NCI-H1417 treated with DMSO at 0.1 percent for 48 hours (cell line): ENCODE results near the gene KDM4C.
"Not testable (repeated sequence)": the region's sequence is repeated elsewhere in the genome, so short reads cannot be mapped to it uniquely, and the experiment has no call there.

Source experiments
- DNase-seq: peaks from one replicate; lab custom pipeline; 2025; lab: John Stamatoyannopoulos, UW

KDM4C gene

DNA sequence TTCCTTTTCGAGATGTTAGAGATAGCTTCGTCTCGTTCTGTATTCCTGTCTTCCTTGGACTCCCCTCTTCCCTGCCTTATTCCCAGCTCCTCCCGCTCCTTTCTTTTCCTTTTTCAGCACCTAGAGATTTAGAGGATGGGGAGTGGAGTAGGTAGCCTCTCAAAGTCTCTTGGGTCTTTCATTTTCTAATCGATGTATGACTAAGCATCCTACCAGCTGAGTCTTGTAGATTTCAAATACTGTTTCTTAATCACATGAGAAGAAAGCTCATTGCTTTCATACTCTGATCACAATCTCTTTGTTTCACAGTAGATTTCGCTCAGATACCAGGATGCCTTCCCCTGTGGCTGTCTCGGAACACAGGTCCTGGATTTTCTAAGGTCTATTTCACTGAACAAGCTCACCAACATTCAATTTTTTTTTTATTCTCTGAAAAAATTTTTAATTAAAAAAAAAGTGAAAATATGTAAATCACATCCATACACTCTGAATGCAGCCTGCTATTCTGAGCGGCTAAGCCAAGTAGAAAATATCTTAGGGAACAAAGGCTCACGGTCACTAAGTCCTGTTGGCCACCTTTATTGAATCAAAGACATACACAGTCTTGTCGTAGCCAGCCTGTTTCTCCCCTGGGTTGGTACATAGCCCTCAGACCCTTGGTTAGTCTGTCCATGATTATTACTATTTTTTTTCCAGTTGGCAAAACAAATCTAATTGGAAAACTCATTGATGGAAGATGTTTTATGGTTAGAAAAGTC lies 413.8 kb downstream of the KDM4C start:
- DNase-seq, result no peak

DNA sequence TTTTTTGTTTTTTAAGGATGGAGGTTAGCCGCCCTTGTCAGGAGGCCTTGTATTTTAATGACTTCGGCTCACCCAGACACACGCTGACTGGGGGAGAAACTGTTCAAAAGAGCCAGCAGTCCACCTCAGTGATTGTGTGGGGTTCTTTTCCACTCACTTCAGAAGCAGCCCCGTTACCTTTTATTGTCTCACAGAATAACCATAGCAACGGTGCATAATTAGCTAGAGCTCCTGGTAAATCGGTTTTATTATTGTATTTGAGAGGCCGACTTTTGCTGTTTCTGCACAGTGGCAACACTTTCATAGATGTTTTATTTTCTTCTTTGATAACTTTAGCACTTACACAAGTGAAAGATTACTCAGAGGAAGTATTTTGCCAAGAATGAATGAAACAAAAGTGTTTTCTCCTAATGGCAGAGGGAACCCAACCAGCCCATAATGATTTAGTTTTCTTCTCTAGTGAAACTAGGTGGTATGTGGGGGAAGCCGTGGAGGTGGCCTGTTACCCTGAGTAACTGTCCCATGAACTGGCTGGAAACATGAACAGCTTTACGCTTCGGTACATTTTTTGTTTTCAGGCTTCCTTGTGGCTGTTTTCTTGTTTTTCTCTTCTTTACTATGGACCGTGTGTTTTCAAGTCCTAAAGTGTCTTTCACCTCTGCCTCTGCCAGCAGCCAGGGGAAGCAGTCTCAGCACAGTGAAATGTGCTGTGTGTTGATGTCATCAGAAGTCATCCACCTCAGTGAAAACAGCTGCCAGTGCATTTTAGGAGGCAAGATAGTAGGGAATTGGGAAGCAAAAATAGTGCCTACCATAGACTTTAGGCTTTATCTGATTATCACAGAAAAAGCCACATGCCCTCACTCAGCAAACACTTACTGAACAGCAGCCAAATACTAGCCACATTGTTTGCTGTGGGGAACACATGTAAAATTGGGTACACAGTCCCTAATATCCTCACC lies 414.7 kb downstream of the KDM4C start:
- DNase-seq, result no peak

DNA sequence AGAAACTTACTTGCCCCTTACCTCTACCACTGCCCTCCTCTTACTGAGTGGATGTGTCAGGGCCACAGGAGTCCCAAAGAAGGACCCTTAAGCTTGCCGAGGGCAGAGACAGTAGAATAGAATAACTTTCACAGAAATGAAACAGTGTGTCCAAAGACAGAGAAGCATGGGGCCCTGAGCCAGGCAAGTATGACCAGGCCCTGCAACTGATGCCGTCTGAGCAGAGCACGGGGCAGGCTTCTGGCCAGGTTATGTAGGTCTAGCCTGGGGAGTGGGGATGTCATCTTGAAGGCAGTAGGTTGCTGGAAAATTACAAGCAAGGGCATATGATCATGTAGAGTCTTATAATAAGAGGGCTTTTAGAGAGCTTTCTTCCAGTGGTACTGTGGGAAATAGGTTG lies 415.4 kb downstream of the KDM4C start:
- no peak for DNase-seq

DNA sequence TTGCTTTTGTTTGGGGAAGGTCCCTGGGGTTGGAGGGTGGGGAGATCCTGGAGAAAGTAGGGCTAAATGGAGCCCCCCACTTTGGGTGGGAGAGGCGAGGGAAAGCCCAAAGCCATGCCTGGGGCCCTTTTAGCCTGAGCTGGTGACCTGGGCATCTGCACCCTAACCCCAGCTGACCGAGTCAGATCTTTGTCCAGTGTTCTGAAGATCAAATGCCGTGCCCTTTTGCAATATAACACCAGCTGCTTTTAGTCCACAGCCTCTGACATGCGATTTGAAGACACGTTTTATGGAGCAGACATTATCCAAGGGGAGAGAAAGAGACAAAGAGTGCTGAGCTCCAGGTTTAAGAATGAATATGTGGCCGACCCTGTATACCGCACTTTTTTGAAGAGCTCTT lies 416.5 kb downstream of the KDM4C start:
- DNase-seq, result no peak

DNA sequence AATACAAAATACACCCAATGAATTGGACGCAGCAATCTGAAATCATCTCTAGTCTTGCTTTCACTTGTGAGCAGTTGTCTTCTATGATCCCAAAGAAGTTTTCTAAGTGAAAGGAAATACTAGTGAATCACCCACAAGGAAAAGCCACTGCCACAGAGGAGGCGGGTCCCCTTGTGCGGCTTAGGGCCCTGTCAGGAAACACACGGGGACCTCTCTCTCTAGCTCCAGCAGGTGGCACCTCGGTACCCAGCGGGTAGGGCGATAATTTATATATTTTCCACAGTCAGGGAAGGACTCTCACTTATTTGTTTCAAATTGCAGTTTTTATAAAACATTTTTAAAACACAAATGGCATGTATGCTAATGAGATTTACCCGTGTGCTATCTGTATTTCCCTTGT lies 417.1 kb downstream of the KDM4C start:
- DNase-seq, result no peak

DNA sequence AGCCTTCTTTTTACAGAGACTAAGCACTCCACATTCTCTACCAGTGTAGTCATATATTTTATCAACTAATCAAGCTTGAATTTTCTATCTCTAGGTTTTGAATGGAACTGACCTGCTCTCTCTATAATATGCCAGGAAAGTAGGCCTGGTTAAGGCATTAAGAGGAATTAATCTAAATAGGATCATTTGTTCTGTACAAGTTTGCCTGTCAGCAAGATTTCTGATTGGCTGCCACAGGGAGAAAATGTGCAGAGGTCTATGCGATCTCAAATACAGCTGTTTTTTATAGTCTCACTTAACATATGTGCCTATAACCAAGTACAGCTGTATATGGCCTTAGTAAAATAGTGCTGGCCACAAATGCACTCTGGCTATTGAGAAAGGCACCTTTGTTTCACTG lies 418.8 kb downstream of the KDM4C start:
- no peak for DNase-seq

DNA sequence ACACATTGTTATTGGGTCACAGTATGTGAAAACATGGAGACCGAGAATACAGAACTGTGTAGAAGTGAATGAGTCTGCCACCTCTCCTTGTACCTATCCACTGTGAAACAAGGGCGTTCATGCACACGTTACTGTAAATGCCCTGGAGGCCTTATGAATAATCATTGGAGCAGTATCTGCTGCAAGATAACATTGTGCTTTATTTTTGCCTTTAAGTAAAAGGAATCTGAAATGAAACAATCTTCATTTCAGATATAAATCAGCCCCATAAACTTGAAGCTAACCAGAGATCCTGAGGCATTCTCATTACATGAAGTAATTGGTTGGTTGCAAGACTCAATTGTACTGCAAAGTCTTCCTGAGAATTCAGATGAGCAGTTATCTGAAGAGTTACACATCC lies 419.6 kb downstream of the KDM4C start:
- DNase-seq, result no peak

DNA sequence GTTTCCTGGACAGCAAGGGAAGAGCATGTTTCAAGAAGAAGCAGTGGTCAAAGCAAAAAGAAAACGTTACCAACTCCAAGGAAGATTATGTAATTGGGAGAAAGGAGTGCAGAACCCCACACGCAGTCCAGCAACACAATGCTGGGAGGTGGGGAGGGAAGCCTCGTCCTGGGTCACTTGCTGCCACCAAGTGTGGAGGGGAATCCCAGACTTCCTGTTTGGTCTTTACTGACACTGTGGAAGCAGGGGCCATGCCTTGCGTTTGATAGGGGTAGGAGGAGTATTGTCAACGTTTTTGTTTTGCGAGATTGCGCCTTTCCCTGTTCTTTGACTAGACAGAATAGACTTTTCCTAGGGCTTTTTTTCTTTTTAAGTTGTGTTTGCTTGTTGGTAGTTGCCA lies 421.0 kb downstream of the KDM4C start:
- DNase-seq, result no peak

DNA sequence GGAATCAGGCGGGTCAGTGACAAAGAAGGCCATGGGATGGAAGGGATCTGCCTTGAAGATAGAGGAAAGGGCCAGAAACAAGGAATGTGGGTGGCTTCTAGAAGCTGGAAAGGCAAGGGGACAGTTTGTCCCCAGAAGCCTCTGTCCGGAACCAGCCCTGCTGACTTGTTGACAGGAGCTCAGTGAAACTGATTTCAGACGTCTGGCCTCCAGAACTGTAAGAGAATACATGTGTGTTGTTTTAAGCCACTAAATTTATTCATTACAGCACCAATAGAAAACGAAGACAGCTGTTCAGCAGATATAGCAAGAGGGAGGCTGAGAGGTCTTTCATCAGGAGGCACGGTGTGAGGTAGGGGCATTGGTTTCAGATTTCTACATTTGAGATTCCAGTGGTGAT lies 422.5 kb downstream of the KDM4C start:
- DNase-seq, result no peak

DNA sequence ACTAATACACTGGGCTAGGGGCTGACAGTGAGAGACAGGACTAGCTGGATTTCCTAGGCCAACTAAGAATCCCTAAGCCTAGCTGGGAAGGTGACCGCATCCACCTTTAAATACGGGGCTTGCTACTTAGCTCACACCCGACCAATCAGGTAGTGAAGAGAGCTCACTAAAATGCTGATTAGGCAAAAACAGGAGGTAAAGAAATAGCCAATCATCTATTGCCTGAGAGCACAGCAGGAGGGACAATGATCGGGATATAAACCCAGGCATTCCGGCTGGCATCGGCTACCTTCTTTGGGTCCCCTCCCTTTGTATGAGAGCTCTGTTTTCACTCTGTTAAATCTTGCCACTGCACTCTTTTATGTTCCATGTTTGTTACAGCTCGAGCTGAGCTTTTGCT lies 425.4 kb downstream of the KDM4C start:
- not testable (repeated sequence) for DNase-seq

DNA sequence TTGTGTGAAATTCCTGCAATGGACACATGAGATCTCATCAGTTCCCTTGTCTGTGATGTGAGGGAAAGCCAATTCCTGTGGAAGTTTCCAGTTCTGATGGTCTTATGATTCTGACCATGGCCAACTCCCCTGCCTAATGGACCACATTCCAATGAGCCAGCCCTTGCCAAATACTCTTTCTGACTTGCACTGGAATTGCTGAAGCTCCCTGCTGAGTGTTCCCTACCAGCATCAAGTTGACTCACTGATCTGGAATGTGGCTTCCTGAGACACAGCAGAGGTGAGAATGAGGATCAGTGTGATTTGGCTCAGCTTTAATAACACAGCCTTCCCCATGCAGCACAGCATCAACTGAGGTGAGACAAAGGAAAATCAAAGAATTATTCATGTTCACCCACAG lies 427.8 kb downstream of the KDM4C start:
- DNase-seq, result no peak

DNA sequence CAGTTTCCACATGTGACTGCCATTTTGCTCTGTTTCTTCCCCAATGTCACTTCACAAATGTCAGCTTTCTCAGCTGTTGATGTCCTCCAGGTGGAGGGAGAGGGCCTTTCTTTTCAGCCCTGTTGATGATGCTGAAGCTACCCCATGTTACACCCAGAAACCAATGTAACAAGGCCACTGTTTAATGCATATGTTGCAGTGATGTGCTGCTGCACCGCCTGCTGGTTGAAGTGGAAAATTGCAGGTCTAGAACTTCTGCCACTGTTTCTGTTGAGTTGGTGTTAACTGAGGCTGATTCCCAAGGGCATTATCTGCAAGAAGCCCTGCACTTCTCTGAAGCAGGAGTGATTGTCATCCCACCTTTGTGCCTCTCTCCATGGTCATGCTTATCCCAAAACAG lies 428.4 kb downstream of the KDM4C start:
- DNase-seq, result no peak

DNA sequence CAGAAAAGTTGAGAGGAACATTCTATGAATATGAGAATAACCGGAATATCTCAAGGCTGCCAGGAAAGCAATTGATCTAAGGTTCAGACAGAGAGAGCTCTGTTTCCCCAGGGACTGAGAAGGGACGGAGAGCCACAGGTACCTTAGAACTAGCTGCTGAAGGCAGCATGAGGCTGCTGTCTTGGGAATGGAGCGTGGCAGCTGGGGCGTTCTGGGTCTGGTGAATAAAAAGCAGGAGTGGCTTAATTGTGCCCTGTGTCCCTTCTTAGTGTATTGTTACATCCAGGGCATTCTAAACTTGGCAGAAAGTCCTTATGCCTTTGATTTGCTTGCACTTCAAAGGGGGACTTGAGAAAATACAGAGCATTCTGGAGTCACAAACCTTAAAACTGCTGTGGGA lies 434.5 kb downstream of the KDM4C start:
- no peak for DNase-seq

DNA sequence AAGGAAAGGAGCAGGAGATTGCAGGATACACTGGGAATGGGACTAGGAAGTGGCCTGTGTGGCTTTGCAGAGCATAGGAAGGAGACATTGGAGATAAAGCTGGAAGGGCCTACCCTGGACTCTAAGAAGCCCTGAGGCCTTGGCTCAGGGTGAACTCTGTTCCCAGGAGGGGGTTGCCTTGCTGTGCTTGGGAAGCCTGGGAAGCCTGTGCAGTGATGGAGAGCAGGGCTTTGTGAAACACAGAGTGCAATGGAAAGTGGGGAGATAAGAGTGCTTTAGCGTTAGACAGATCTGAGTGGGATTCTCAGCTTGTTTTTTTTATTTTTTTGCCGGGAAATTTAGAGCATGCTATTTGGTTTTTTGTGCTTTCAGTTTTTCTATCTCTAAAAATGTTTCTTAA lies 437.8 kb downstream of the KDM4C start:
- no peak for DNase-seq

DNA sequence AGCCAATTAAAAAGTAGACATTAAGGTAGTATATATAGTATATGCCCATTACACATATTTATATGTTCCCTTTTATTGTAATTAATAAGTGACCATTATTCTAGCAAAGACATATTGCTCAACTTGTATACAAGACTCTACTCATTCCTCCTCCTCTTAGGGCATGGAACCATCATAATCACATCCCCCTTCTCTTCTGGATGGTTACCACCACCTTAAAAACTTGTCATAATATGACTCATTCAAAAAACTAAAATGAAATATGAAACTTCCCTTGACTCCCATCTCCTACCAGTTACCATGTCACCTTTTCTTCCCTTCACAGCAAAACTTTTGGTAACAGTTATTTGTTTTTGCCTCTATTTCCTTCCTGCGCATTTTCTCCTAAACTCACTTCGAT lies 438.7 kb downstream of the KDM4C start:
- no peak for DNase-seq

DNA sequence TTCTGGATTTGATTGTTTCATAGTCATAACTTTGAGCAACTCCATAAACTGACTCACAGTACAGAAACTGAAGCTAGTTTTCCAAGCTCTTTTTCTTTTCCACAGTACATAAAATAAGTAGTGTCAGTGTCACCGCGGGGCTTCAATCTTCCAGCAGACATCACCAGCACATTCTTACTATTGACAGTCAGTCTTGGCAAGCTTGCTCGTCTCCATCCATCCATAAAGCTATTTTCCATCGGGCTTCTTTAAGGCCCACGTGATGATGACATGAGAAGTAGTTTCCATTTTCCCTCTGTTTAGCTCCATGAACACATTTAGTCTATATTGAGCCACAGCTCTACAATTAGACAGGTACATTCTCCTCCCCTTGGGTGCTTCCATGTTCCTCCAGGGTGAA lies 443.4 kb downstream of the KDM4C start:
- DNase-seq, result no peak

DNA sequence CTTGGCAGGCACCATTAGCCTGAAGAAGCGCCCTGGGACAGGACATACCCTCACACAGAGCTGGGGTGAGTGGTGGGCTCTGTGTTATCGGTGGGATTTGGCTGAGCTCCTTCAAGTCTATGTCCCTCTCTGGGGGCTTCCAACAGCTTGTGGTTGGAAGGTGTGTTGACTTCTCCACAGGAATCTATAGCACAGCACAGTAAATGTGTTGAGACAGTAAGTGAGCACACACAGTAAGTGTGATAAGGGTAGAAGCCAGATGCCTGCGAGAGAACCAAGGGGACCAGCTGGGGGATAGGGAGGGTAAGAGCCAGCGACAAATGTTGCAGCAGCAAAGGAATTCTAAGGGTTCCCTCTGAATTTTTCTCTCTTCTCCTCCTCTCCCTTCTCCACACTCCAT lies 448.0 kb downstream of the KDM4C start:
- no peak for DNase-seq

DNA sequence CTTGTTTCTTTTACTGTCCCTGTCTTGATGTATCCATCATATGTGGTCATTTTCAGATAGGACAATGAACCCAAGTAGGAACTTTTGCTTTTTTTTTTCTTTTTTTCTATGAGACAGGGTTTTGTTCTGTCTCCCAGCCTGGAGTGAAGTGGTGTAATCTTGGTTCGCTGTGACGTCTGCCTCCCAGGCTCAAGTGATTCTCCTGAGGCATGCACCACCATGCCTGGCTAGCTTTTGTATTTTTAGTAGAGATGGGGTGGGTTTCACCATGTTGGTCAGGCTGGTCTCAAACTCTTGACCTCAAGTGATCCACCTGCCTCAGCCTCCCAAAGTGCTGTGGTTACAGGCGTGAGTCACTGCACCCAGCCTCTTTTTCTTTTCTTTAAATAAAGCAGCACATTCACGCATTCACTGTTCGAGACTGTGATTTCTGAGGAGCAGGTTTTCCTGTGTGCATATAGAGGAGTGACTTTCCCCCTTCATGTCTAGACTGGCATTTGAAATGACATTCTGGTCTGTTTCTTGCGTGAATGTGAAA lies 448.5 kb downstream of the KDM4C start:
- no peak for DNase-seq

DNA sequence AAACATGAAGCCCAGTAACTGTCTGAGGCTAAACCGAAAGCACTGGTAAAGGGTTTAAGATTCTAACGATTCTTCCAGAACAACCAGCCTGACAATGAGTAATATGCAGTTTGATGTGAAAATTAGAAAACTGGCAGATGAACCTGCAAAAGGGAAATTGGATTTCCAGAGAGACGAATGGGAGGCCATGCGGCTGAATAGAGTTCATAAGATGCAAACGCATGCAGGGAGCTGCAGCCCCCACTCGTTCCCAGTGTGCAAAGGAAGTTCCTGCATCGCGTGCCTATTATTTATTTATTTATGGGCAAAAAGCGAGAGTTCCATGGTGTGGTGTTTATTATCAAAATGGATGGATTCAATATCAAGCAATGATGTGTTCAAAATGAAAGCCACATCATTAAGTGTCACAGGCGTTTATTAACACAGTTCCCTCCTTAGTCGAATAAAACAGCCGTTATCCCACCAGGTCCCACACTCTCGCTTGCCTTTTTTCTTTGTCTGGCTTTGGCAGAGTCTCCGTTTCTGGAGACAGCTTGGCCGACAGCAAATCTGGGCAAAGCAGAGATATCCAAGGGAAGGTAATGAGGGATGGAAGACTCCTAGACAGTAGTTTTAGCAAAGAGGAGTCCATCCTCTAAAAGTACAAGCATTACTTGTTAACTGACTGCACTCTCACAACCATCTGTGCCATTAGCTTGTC lies 451.4 kb downstream of the KDM4C start:
- no peak for DNase-seq

DNA sequence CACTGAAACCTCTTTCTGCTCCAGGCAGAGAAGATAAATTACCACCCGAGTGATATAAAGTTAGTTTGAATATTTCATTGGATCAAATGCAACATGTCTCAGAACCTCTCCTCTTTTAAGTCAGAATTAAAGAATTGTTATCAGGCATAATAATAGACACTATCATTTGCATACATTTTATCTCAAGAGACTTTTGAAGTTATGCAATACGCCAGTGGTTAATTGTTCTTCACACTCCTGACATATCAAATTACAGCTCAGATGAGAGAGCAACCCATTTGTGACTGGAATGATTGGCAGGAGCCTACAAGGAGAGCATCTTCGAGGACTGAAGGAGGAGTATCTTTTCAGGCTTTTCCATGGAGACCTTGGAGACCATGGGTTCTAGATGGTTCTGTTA lies 452.2 kb downstream of the KDM4C start:
- no peak for DNase-seq

DNA sequence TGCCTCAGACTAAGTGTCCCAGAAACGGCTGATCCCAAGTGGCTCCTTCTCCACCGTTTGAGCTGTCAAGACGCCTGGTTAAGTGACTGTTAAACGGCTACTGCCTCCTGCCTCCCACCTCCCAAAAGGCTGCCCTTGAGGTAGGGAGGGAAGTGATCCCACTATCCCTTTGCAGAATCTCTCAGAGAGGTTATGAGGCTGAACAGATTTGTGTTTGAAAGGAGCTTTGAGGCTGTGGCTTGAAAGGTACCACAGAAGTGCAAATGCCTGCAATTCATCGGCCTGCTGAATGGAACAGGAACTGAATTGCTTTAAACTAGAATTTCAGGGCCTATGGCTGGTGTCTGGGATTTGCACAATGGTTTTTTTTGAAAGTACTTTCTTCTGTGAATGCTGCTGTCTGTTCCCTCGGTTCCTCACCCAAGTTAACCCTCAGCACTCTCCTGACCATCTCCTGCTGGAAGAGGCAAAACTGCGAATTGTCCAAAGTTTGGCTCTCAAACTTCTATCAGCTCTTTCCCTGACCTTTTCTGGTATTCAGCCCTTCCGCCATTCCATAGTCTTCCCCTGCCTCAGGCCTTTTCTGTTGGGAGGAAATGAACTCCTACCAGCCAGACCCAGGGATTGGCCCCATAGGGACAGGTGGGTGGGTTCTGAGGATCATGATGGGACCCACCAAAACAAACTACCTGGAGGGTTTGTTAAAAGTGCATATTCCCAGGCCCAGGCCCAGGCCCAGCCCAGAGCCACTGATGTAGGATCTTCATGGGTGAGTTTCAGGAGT lies 453.3 kb downstream of the KDM4C start:
- no peak for DNase-seq

DNA sequence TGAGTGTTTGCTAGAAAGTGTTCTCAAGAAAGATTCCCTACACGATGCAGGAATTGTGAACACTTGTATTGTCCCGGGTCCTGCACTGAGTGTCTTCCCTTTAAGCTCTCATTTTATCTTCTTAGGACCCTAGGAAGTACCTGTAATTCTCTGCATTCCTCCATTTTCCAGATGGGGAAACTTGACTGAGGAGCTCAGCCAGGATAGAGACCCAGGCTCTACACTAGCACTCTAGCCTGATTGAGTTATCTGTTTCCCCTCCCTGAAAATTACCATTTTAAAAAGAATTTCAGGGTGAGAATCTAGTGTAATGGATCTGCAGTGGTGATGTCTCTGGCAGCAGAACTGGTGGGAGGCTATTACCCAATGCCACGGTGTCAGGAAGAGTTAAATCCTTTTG lies 453.9 kb downstream of the KDM4C start:
- DNase-seq, result no peak
